Activated T-helper 2 cell treated with anti-CD3 and anti-CD28 coated beads, Interferon-gamma antibody, Interleukin-2, Interleukin-4, amounts not matched to agents 10 μg/mL and 5 μg/mL and 100 μg/mL, durations not matched to agents 14 hours and 24 hours and 36 hours (primary cell): ENCODE data around the gene RFWD3. TPM values are rescaled to one million over a fixed set of nuclear protein-coding genes. Genes with fewer than 3 reads are reported as not detected.

ENCODE experiments used
- total RNA-seq: library from RNA; stranded (reverse); gene quantifications from 2 replicates; pipeline ENCODE4 v1.2.3, GENCODE V29; 2022

The RFWD3 gene
- total RNA-seq, 1 donor from 2014 or later, result 94.5 TPM

Other genes with a start within 250 kb of the RFWD3 start
- gene CLEC18B, start 245.4 kb downstream of the RFWD3 start, total RNA-seq, result 0.09 and 0.30 TPM in 2 replicates
- 49.7 and 50.2 TPM in 2 replicates for gene GLG1, start 59.8 kb downstream of the RFWD3 start, total RNA-seq
- 21.6 and 25.6 TPM in 2 replicates for gene MLKL, start 34.0 kb upstream of the RFWD3 start, total RNA-seq
- not detected in 2 replicates for gene FA2H, start 107.9 kb upstream of the RFWD3 start, total RNA-seq